ENCODE data around the gene CRTC1. TPM values are rescaled to one million over a fixed set of nuclear protein-coding genes. Genes with fewer than 3 reads are reported as not detected.

Gene CRTC1
- total and polyA plus RNA-seq, 10 donors = 3.1 to 15.7 (median 8.2) TPM

GRCh38 chr19:18649371-18650020 is 34.0 kb upstream of the CRTC1 start:
- peak overlapping the region in 7 of 8 donors; percentile 69 to 84 (median 79) for H3K27ac ChIP-seq
- TF ChIP-seq POLR2AphosphoS5 (IDR thresholded peaks at IDR 0.05) (peak in 2 of 3 donors; percentile 62 to 75), POLR2A (IDR thresholded peaks at IDR 0.05) (no peak), CTCF (IDR thresholded peaks at IDR 0.05 in 8 of 11, conservative IDR thresholded peaks at IDR 0.05 in 3 of 11) (no peak)
- H3K4me3 ChIP-seq = peak overlapping the region in 4 of 8 donors; percentile 13 to 55 (median 24)
- WGBS, 5 donors = 9 to 22% (median 15%) methylated on average over 23 to 25 of the region's 25 CpGs
- H3K27me3 ChIP-seq (replicated peaks in 1 of 7) = no peaks in the 10 kb centered on the region
- peaks cover 21 to 57% (median 47%) of the 10 kb centered on the region in 6 donors for H3K4me1 ChIP-seq
- no peaks in the 10 kb centered on the region for H3K9me3 ChIP-seq
- intact Hi-C loops (cut with DNase I; ENCODE audit: low total_unique reads) = no loop called here
- DNase-seq = peak; percentile 89
- H3K36me3 ChIP-seq = no peaks in the 10 kb centered on the region

GRCh38 chr19:18650021-18650390 is 33.5 kb upstream of the CRTC1 start:
- Histone ChIP-seq H3K36me3 (no peaks in the 10 kb centered on the region), H3K27ac (peak overlapping the region in 7 of 8 donors; percentile 69 to 84 (median 79)), H3K4me1 (peaks cover 21 to 52% (median 42%) of the 10 kb centered on the region in 6 donors), H3K4me3 (peak overlapping the region in 4 of 8 donors; percentile 13 to 55 (median 24)), H3K9me3 (no peaks in the 10 kb centered on the region), H3K27me3 (replicated peaks in 1 of 7) (no peaks in the 10 kb centered on the region)
- intact Hi-C loops (cut with DNase I; ENCODE audit: low total_unique reads) = no loop called here
- WGBS, 5 donors = 19 to 31% (median 26%) methylated on average over 17 of the region's 17 CpGs
- no peak for DNase-seq
- TF ChIP-seq POLR2AphosphoS5 (IDR thresholded peaks at IDR 0.05) (peak in 1 of 3 donors; percentile 27), POLR2A (IDR thresholded peaks at IDR 0.05) (no peak), CTCF (IDR thresholded peaks at IDR 0.05 in 8 of 11, conservative IDR thresholded peaks at IDR 0.05 in 3 of 11) (no peak)

- Histone ChIP-seq H3K4me3 (peak overlapping the region in 1 of 8 donors; percentile 55), H3K4me1 (peaks cover 21 to 50% (median 42%) of the 10 kb centered on the region in 6 donors), H3K27ac (peak overlapping the region in 7 of 8 donors; percentile 69 to 84 (median 79)), H3K9me3 (no peaks in the 10 kb centered on the region), H3K27me3 (replicated peaks in 1 of 7) (no peaks in the 10 kb centered on the region), H3K36me3 (no peaks in the 10 kb centered on the region)
- intact Hi-C loops (cut with DNase I; ENCODE audit: low total_unique reads) = no loop called here
- peak; percentile 66 to 82 (median 75) for TF ChIP-seq POLR2AphosphoS5 (IDR thresholded peaks at IDR 0.05)
- TF ChIP-seq POLR2A (IDR thresholded peaks at IDR 0.05) = no peak
- TF ChIP-seq CTCF (IDR thresholded peaks at IDR 0.05 in 8 of 11, conservative IDR thresholded peaks at IDR 0.05 in 3 of 11) = peak in 1 of 11 experiments; percentile 17
- WGBS, 5 donors = 58 to 87% (median 61%) methylated on average over 30 to 34 of the region's 34 CpGs
- no peak for DNase-seq
Measured at GRCh38 chr19:18650468-18651041, 32.9 kb upstream of the CRTC1 start.

- intact Hi-C loops (cut with DNase I; ENCODE audit: low total_unique reads) = no loop called here
Measured at GRCh38 chr19:18651300-18651699, 32.2 kb upstream of the CRTC1 start.

More at GRCh38 chr19:18651300-18651699, 32.2 kb upstream of the CRTC1 start:
- no peaks in the 10 kb centered on the region for H3K9me3 ChIP-seq
- H3K4me3 ChIP-seq = no peak overlapping the region
- TF ChIP-seq CTCF (IDR thresholded peaks at IDR 0.05 in 8 of 11, conservative IDR thresholded peaks at IDR 0.05 in 3 of 11) (no peak), POLR2A (IDR thresholded peaks at IDR 0.05) (no peak), POLR2AphosphoS5 (IDR thresholded peaks at IDR 0.05) (no peak)
- no peak for DNase-seq
- H3K27ac ChIP-seq = peak overlapping the region in 5 of 8 donors; percentile 74 to 84 (median 79)
- H3K27me3 ChIP-seq (replicated peaks in 1 of 7) = no peaks in the 10 kb centered on the region
- 63 to 100% (median 92%) methylated on average over 1 of the region's 1 CpG for WGBS, 5 donors
- peaks cover 21 to 58% (median 46%) of the 10 kb centered on the region in 6 donors for H3K4me1 ChIP-seq
- no peaks in the 10 kb centered on the region for H3K36me3 ChIP-seq
